ENCODE results near the gene HPCAL4.

HPCAL4 gene

DNA sequence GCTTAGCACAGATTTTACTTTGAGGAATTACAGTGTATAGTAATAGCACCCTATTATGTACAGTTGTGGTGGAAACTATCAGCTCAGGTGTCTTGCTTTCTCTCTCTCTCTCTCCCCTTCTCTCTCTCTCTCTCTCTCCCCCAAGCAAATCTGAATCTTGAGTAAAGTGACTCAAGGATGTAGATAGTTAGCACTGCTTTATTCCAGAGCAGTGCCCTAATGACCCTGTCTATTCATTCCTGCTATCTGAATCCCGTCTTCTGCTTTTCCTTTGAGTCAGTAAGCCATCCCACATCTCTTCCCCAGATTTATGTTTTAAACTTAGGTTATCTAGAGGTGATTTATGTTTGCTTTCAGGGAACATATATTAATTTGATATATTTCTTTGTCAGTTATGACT lies 5.2 kb upstream of the HPCAL4 start:
- TF ChIP-seq, protein P1, sequence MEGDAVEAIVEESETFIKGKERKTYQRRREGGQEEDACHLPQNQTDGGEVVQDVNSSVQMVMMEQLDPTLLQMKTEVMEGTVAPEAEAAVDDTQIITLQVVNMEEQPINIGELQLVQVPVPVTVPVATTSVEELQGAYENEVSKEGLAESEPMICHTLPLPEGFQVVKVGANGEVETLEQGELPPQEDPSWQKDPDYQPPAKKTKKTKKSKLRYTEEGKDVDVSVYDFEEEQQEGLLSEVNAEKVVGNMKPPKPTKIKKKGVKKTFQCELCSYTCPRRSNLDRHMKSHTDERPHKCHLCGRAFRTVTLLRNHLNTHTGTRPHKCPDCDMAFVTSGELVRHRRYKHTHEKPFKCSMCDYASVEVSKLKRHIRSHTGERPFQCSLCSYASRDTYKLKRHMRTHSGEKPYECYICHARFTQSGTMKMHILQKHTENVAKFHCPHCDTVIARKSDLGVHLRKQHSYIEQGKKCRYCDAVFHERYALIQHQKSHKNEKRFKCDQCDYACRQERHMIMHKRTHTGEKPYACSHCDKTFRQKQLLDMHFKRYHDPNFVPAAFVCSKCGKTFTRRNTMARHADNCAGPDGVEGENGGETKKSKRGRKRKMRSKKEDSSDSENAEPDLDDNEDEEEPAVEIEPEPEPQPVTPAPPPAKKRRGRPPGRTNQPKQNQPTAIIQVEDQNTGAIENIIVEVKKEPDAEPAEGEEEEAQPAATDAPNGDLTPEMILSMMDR (IDR thresholded peaks at IDR 0.05; ENCODE audit: control extremely low read depth, extremely low read depth, low read depth, missing control alignments) = no peak
- CTCF ChIA-PET = interaction anchor here (0.9 to 1.4 kb wide), 4 partner anchors 8 to 120 kb away, joined by 3 to 4 read pairs (median 4); no protein-coding TSS in a partner anchor
- POLR2A ChIA-PET = no interaction called here
- DNase-seq (ENCODE audit: extremely low spot score) = no peak

GRCh38 chr1:39695016-39695415 lies 3.8 kb upstream of the HPCAL4 start:
- CTCF ChIA-PET = interaction anchor here (1.1 to 3.4 kb wide), 7 partner anchors 9 to 105 kb away, joined by 3 to 15 read pairs (median 5); partner anchors contain the start of gene NT5C1A
- POLR2A ChIA-PET = interaction anchor here (0.6 kb wide), 1 partner anchor 108 kb away, joined by 4 read pairs; no protein-coding TSS in a partner anchor
- no peak for DNase-seq (ENCODE audit: extremely low spot score)
- TF ChIP-seq, protein P1 (IDR thresholded peaks at IDR 0.05; ENCODE audit: control extremely low read depth, extremely low read depth, low read depth, missing control alignments) = no peak

DNA sequence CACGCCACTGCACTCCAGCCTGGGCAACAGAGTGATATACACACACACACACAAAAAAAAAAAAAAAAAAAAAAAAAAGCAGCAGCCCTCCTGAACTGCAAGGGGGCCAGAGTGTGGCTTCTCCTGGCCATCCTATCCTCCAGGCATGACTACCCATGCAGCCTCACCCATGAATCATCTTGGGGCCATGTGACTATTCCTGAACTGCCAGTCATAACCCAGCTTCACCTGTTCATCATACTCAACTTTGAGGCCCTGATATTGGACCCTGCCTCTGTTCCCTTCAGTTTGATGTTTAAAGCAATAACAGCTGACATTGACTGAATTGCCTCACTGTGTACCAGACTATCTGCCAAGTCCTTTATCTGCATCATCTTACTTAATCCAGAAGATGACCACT lies 2.8 kb upstream of the HPCAL4 start:
- ChIA-PET CTCF (interaction anchor here (1.1 to 3.4 kb wide), 10 partner anchors 8 to 280 kb away, joined by 3 to 15 read pairs (median 5); partner anchors contain the start of gene NT5C1A), POLR2A (no interaction called here)
- TF ChIP-seq, protein P1 (IDR thresholded peaks at IDR 0.05; ENCODE audit: control extremely low read depth, extremely low read depth, low read depth, missing control alignments) = no peak
- no peak for DNase-seq (ENCODE audit: extremely low spot score)

DNA sequence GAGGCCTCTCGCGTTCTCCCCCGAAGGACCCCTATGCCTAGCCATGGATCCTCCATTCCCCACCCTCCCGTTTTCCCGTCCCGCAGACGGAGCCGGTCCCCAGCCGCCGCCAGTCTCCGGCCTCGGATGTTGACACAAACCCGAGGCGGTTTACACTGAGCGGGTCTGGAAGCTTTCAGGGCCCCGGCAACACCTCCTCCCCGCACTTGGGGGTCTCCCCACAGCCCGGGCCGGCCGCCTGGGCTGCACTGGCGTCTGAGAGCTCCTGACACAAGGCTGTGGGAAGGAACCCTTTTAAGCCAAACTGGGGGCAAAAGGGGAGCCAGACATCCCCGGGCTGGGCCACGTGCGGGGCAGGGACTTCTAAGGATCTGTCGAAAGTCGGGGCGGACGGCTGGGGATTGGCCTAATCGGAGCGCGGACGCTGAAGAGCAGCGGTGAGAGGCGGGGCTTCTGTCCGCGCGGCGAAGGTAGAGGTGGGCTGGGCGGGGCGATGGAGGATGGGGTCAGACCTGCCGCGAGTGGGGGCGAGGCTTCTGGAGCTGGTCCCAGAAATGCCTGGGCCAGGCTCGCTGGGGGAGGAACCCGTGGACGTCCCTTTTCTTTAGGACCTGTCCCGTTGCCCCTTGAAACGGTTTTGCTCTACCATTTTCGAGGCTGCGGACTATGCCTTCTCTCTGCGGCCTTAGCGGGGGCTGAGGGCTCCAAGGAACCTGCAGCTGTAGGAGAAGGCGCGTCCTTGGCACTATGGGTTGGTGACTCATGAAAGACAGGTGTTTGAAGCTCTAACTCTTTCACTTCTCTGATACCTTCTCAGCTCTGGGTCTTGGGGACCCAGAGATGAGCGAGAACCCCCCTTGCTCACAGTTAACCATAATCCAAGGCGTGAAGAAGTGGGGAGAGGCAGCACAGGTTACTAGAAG lies 1.2 kb upstream of the HPCAL4 start:
- DNase-seq (ENCODE audit: extremely low spot score) = no peak
- TF ChIP-seq, protein P1 (IDR thresholded peaks at IDR 0.05; ENCODE audit: control extremely low read depth, extremely low read depth, low read depth, missing control alignments) = no peak
- POLR2A ChIA-PET = interaction anchor here (0.6 kb wide), 1 partner anchor 118 kb away, joined by 6 read pairs; no protein-coding TSS in a partner anchor
- CTCF ChIA-PET = interaction anchor here (1.2 to 4.2 kb wide), 9 partner anchors 10 to 282 kb away, joined by 3 to 17 read pairs (median 5); no protein-coding TSS in a partner anchor

DNA sequence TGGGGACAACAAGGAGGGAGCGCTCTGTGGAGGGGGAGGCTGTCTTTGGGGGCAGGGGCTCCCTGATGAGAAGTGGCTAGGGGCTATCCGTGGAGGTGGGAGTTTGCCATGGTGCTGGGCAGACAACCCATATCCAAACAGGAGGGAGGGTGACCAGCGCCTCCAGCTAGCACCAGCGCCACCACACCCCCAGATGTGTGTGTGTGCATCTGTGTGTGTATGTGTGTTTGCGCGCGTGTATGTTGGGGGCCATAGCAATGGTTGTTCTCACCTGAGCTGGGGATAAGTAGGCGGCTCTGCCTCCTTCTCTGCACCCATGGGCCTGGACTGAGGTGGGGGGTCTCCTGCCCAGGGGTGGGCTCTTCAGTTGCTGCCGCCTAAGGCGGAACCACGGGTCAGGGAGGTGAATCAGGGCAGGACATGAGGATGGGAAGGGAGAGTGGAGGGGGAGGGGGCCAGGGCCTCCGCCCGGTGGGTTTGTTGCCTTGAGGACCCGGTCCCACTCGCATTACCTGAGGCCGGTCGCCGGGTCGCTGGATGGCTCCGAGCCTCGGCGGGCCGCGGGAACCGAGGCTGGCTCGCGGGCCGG lies 345 bp downstream of the HPCAL4 start:
- TF ChIP-seq, protein P1 (IDR thresholded peaks at IDR 0.05; ENCODE audit: control extremely low read depth, extremely low read depth, low read depth, missing control alignments) = no peak
- POLR2A ChIA-PET = no interaction called here
- CTCF ChIA-PET = interaction anchor here (0.8 to 4.2 kb wide), 3 partner anchors 11 to 33 kb away, joined by 4 to 17 read pairs (median 10); no protein-coding TSS in a partner anchor
- DNase-seq (ENCODE audit: extremely low spot score) = no peak

GRCh38 chr1:39690225-39690624 lies 1.0 kb downstream of the HPCAL4 start:
- ChIA-PET CTCF (interaction anchor here (1.1 to 4.2 kb wide), 5 partner anchors 11 to 37 kb away, joined by 4 to 17 read pairs (median 5); partner anchors contain the start of gene NT5C1A), POLR2A (no interaction called here)
- DNase-seq (ENCODE audit: extremely low spot score) = no peak
- TF ChIP-seq, protein P1 (IDR thresholded peaks at IDR 0.05; ENCODE audit: control extremely low read depth, extremely low read depth, low read depth, missing control alignments) = no peak
